Lower leg skin (tissue), 3 donors: ENCODE data around the gene NCKAP5L.

Experiments used
- POLR2A ChIP-seq, 2 donors: fragments of 450-650 bp; IDR thresholded peaks; one replicate each; pipeline ENCODE4 v1.6.1; 2016 to 2017; ENCODE audit warnings: antibody characterized with exemption in 2 of 2, mild to moderate bottlenecking in 1 of 2, moderate library complexity in 1 of 2
- TF ChIP-seq, protein P1 (sequence below), 3 donors: fragments of 450-650 bp; IDR thresholded peaks; one replicate each; pipeline ENCODE4 v1.5.1; 2016; ENCODE audit warnings: antibody characterized with exemption in 3 of 3, mild to moderate bottlenecking in 3 of 3, moderate library complexity in 2 of 3

DNA sequence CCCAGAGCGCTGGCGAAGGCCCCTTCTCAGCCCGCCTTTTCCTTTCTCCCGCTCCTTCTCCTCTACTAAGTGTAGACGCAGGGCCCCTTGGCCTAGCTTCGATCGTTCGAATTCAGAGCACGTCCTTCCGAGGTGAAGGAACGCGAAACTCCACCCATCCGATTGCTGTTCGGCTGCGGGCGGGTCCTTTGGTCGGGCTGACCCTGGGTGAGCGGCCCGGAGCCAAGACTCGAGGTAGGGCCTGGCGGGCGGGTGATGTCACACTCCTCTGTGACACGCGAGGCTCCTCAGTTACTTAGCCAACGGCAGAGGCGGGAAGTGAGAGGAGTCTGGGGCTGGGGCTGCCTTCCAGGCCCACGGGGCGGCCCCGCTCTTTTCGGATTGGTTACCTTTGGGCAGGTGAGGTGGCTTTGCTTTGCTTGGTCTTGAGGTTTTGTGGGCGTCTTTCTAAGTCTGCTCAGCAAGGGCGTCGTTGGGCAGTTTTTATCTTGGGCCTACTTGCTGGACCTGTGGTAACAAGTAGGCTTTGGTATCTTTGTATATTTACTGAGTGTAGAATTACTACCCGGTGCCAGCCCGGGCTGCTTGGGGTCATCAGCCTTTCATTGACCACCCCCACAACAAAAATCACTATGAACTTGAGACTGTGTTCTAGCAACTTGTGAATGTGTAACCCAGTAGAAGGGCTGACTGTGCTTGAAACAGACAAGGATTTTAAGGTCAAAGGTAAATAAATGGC lies 86.2 kb downstream of the NCKAP5L start:
- TF ChIP-seq, protein P1, sequence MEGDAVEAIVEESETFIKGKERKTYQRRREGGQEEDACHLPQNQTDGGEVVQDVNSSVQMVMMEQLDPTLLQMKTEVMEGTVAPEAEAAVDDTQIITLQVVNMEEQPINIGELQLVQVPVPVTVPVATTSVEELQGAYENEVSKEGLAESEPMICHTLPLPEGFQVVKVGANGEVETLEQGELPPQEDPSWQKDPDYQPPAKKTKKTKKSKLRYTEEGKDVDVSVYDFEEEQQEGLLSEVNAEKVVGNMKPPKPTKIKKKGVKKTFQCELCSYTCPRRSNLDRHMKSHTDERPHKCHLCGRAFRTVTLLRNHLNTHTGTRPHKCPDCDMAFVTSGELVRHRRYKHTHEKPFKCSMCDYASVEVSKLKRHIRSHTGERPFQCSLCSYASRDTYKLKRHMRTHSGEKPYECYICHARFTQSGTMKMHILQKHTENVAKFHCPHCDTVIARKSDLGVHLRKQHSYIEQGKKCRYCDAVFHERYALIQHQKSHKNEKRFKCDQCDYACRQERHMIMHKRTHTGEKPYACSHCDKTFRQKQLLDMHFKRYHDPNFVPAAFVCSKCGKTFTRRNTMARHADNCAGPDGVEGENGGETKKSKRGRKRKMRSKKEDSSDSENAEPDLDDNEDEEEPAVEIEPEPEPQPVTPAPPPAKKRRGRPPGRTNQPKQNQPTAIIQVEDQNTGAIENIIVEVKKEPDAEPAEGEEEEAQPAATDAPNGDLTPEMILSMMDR (IDR thresholded peaks at IDR 0.05): no peak
- no peak for TF ChIP-seq POLR2A (IDR thresholded peaks at IDR 0.05)
